DND-41 (cell line): Measurements from ENCODE around the gene ADAMTS13.

ENCODE experiments used
- ATAC-seq: fragments of 200-7000 bp; cut with Tn5 transposase; 3 replicates; pipeline ENCODE4 v1.9.1; 2021; ENCODE audit warnings: low read depth; ENCODE audit not compliant: insufficient read depth
- DNase-seq: peaks from one replicate; pipeline ENCODE4 v3.0.0-alpha.2; 2020
- H2AFZ ChIP-seq: 2 replicates; pipeline ENCODE4 v1.6.0; 2012; ENCODE audit warnings: low read depth, low read length
- H3K27ac ChIP-seq: 2 replicates; pipeline ENCODE4 v1.5.1; 2012; ENCODE audit warnings: low read length, inconsistent platforms
- H3K27me3 ChIP-seq: fragments of 200-600 bp; sonication (generic); 2 replicates; pipeline ENCODE4 v1.6.0; 2012; ENCODE audit warnings: low read length, mild to moderate bottlenecking, inconsistent platforms; ENCODE audit not compliant: insufficient read depth, poor library complexity
- H3K36me3 ChIP-seq: 2 replicates; pipeline ENCODE4 v1.5.1; 2012; ENCODE audit warnings: low read length, inconsistent platforms; ENCODE audit not compliant: insufficient read depth
- H3K4me1 ChIP-seq: 2 replicates; pipeline ENCODE4 v1.5.1; 2012; ENCODE audit warnings: mild to moderate bottlenecking, low read length; ENCODE audit not compliant: insufficient read depth
- H3K4me2 ChIP-seq: 2 replicates; pipeline ENCODE4 v1.6.0; 2012; ENCODE audit warnings: mild to moderate bottlenecking, moderate library complexity, low read length, inconsistent platforms; ENCODE audit not compliant: insufficient read depth
- H3K4me3 ChIP-seq, 2 experiments: fragments of 200-600 bp in 1 of 2; shearing (Covaris generic) in 1 of 2; 2 replicates each; pipeline ENCODE4 v1.5.1; 2012 to 2016; ENCODE audit warnings: inconsistent platforms in 2 of 2, low read length in 2 of 2, mild to moderate bottlenecking in 2 of 2, low read depth in 1 of 2, moderate library complexity in 1 of 2
- H3K79me2 ChIP-seq: 2 replicates; pipeline ENCODE4 v1.6.0; 2012; ENCODE audit warnings: low read length, inconsistent platforms; ENCODE audit not compliant: insufficient read depth
- H3K9ac ChIP-seq: 2 replicates; pipeline ENCODE4 v1.6.0; 2012; ENCODE audit warnings: low read depth, mild to moderate bottlenecking, inconsistent platforms, low read length, moderate library complexity
- H3K9me3 ChIP-seq: 2 replicates; pipeline ENCODE4 v1.5.1; 2012; ENCODE audit warnings: low read length, moderate library complexity, mild to moderate bottlenecking, inconsistent platforms; ENCODE audit not compliant: insufficient read depth, severe bottlenecking
- H4K20me1 ChIP-seq: 2 replicates; pipeline ENCODE4 v1.6.0; 2012; ENCODE audit warnings: low read length; ENCODE audit not compliant: insufficient read depth
- EZH2 ChIP-seq: IDR thresholded peaks from 3 replicates; pipeline ENCODE4 v1.6.1; 2012; ENCODE audit warnings: borderline replicate concordance, low read depth, mild to moderate bottlenecking, moderate library complexity, low read length, inconsistent platforms; ENCODE audit not compliant: severe bottlenecking
- TF ChIP-seq, protein P1 (sequence below): IDR thresholded peaks from 2 replicates; pipeline ENCODE4 v1.5.1; 2012; ENCODE audit warnings: borderline replicate concordance, low read length, moderate library complexity, mild to moderate bottlenecking; ENCODE audit not compliant: poor library complexity, severe bottlenecking; ENCODE audit errors: extremely low read depth

ADAMTS13 gene

DNA sequence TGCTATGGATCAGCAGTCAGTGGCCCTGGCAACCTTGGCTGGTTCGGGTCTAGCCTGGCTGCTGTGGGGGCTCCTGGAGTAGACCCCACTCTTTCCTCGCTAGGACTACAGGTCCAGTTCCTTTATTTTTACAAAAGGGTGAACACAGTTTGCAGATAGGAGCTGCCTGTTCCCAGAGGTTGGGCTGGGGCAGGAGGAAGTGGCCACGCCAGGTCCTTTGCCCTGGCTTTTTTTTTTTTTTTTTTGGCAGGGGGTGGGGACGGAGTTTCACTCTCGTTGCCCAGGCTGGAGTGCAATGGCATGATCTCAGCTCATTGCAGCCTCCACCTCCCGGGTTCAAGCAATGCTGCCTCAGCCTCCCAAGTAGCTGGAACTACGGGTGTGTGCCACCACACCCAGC is 48.8 kb downstream of the ADAMTS13 start:
- TF ChIP-seq, protein P1, sequence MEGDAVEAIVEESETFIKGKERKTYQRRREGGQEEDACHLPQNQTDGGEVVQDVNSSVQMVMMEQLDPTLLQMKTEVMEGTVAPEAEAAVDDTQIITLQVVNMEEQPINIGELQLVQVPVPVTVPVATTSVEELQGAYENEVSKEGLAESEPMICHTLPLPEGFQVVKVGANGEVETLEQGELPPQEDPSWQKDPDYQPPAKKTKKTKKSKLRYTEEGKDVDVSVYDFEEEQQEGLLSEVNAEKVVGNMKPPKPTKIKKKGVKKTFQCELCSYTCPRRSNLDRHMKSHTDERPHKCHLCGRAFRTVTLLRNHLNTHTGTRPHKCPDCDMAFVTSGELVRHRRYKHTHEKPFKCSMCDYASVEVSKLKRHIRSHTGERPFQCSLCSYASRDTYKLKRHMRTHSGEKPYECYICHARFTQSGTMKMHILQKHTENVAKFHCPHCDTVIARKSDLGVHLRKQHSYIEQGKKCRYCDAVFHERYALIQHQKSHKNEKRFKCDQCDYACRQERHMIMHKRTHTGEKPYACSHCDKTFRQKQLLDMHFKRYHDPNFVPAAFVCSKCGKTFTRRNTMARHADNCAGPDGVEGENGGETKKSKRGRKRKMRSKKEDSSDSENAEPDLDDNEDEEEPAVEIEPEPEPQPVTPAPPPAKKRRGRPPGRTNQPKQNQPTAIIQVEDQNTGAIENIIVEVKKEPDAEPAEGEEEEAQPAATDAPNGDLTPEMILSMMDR, result no peak
- TF ChIP-seq EZH2, result no peak
- Histone ChIP-seq H3K27me3 (no peaks in the 10 kb centered on the region), H2AFZ (no peak overlapping the region), H3K79me2 (no peaks in the 10 kb centered on the region), H3K9me3 (no peaks in the 10 kb centered on the region), H3K4me2 (no peak overlapping the region), H3K27ac (no peak overlapping the region), H4K20me1 (no peaks in the 10 kb centered on the region; the same call in 1 of the 2 replicates), H3K4me3 (no peak overlapping the region), H3K4me1 (no peaks in the 10 kb centered on the region), H3K9ac (no peak overlapping the region), H3K36me3 (peaks cover 24% of the 10 kb centered on the region)
- no peak for ATAC-seq
- no peak for DNase-seq

DNA sequence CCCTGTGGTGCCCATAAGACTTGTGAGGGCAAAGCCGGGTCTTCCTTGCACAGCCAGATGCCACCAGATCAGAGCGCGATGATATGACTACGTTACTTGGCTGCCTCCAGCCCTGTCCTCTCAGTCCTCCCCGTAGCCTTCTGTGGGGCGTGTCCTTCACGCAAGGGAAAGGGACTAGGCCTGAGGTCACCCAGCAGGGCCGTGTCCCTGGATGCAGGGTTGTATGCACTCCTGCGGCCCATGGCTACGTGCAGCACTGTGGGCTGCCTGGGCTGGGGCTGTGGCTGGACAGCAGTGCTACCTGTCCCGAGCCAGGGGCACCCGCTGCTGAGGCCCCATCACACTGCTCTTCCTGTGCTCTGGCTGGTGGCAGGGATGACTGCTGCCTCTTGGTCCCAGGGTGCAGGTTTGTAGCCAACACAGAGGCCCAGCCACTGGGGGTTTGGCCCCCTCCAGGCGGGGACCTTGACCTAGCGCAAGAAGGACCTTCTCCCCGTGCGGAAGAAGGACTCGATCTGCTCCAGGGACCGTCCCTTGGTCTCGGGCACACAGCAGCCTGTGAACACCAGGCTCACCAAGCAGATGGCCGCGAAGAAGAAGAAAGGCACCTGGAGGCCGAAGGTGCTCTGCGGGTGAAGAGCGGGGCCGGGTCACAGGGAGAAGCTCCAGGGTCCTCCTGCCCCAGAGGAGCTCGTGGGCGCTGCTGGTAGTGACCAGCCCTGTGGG is 49.5 kb downstream of the ADAMTS13 start:
- Histone ChIP-seq H3K4me2 (no peak overlapping the region), H4K20me1 (no peaks in the 10 kb centered on the region; the same call in 1 of the 2 replicates), H3K9ac (no peak overlapping the region), H3K4me3 (no peak overlapping the region), H3K36me3 (peaks cover 24% of the 10 kb centered on the region), H3K4me1 (no peaks in the 10 kb centered on the region), H3K27ac (no peak overlapping the region), H2AFZ (no peak overlapping the region), H3K9me3 (no peaks in the 10 kb centered on the region), H3K27me3 (no peaks in the 10 kb centered on the region), H3K79me2 (no peaks in the 10 kb centered on the region)
- DNase-seq (no peak), ATAC-seq (no peak)
- TF ChIP-seq EZH2, result no peak
- TF ChIP-seq, protein P1, result no peak

DNA sequence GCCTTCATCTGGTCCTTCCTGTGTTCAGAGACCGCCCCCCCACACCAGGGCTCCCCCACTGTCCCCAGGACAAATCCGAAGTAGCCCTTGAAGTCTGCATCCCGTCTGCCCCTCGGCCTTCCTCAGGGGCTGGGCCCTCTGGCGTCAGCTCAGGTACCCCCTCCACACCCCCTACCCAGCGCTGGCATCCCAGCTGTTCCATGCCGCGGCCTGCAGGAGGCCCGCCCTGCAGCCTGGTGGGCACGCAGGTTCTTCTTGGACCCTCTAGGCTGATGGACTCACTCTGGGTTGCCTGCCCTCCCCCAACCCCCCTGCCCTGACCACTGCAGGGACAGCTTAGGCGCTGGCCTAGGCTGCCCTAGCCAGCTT is 50.1 kb downstream of the ADAMTS13 start:
- no peaks in the 10 kb centered on the region for H3K27me3 ChIP-seq
- no peaks in the 10 kb centered on the region for H3K79me2 ChIP-seq
- no peaks in the 10 kb centered on the region; the same call in 1 of the 2 replicates for H4K20me1 ChIP-seq
- H3K4me2 ChIP-seq, result no peak overlapping the region
- no peaks in the 10 kb centered on the region for H3K9me3 ChIP-seq
- no peak overlapping the region for H3K4me3 ChIP-seq
- H2AFZ ChIP-seq, result no peak overlapping the region
- H3K9ac ChIP-seq, result no peak overlapping the region
- no peak overlapping the region for H3K27ac ChIP-seq
- DNase-seq, result no peak
- peaks cover 24% of the 10 kb centered on the region for H3K36me3 ChIP-seq
- ATAC-seq, result no peak
- no peak for TF ChIP-seq EZH2
- TF ChIP-seq, protein P1, result no peak
- no peaks in the 10 kb centered on the region for H3K4me1 ChIP-seq
